Tibial nerve (tissue), 3 donors: ENCODE data around the gene LARP1B.

Source experiments
- POLR2A ChIP-seq, 2 donors: fragments of 450-650 bp; IDR thresholded peaks; one replicate each; pipeline ENCODE4 v1.6.1; 2017; ENCODE audit warnings: antibody characterized with exemption in 2 of 2, mild to moderate bottlenecking in 2 of 2, moderate library complexity in 2 of 2
- TF ChIP-seq, protein P1 (sequence below), 5 experiments: fragments of 200-600 bp in 3 of 5; fragments of 450-650 bp in 2 of 5; sonication (generic) in 3 of 5; IDR thresholded peaks; one replicate each; pipeline ENCODE4 v1.5.1; 2016 to 2019; ENCODE audit warnings: antibody characterized with exemption in 5 of 5, mild to moderate bottlenecking in 3 of 5, moderate library complexity in 2 of 5

GRCh38 chr4:128255906-128256305, 194.8 kb downstream of the LARP1B start:
- TF ChIP-seq, protein P1, sequence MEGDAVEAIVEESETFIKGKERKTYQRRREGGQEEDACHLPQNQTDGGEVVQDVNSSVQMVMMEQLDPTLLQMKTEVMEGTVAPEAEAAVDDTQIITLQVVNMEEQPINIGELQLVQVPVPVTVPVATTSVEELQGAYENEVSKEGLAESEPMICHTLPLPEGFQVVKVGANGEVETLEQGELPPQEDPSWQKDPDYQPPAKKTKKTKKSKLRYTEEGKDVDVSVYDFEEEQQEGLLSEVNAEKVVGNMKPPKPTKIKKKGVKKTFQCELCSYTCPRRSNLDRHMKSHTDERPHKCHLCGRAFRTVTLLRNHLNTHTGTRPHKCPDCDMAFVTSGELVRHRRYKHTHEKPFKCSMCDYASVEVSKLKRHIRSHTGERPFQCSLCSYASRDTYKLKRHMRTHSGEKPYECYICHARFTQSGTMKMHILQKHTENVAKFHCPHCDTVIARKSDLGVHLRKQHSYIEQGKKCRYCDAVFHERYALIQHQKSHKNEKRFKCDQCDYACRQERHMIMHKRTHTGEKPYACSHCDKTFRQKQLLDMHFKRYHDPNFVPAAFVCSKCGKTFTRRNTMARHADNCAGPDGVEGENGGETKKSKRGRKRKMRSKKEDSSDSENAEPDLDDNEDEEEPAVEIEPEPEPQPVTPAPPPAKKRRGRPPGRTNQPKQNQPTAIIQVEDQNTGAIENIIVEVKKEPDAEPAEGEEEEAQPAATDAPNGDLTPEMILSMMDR (IDR thresholded peaks at IDR 0.05), result no peak
- no peak for TF ChIP-seq POLR2A (IDR thresholded peaks at IDR 0.05)
